GM23248 (cell line): ENCODE measurements around the gene ALPK3. TPM values are rescaled to one million over a fixed set of nuclear protein-coding genes. Genes with fewer than 3 reads are reported as not detected.

Experiments used
- DNase-seq: peaks from one replicate; pipeline ENCODE4 v3.0.0-alpha.2; 2015
- H2AFZ ChIP-seq: fragments of 200-600 bp; sonication (generic); 2 replicates; pipeline ENCODE4 v1.6.1; 2016; ENCODE audit warnings: antibody characterized with exemption
- H3F3A ChIP-seq: fragments of 200-600 bp; sonication (generic); 2 replicates; pipeline ENCODE4 v1.6.1; 2016; ENCODE audit warnings: mild to moderate bottlenecking, antibody characterized with exemption, mixed run types; ENCODE audit not compliant: insufficient read depth
- H3K27ac ChIP-seq: fragments of 200-600 bp; sonication (generic); 2 replicates; pipeline ENCODE4 v1.5.1; 2016; ENCODE audit warnings: mild to moderate bottlenecking
- H3K27me3 ChIP-seq: fragments of 200-600 bp; sonication (generic); replicated peaks from 2 replicates; pipeline ENCODE4 v1.6.1; 2016; ENCODE audit warnings: mild to moderate bottlenecking; ENCODE audit not compliant: insufficient read depth
- H3K36me3 ChIP-seq: fragments of 200-600 bp; sonication (generic); 2 replicates; pipeline ENCODE4 v1.6.1; 2016; ENCODE audit warnings: low read depth, mild to moderate bottlenecking
- H3K4me1 ChIP-seq: fragments of 200-600 bp; sonication (generic); 2 replicates; pipeline ENCODE4 v1.6.1; 2016; ENCODE audit warnings: mild to moderate bottlenecking; ENCODE audit not compliant: insufficient read depth
- H3K4me2 ChIP-seq: fragments of 200-600 bp; sonication (generic); one replicate; pipeline ENCODE4 v1.6.1; 2016; ENCODE audit warnings: mild to moderate bottlenecking; ENCODE audit not compliant: unreplicated experiment
- H3K4me3 ChIP-seq: fragments of 200-600 bp; sonication (generic); 2 replicates; pipeline ENCODE4 v1.5.1; 2016; ENCODE audit warnings: mild to moderate bottlenecking
- H3K79me2 ChIP-seq: fragments of 200-600 bp; sonication (generic); 2 replicates; pipeline ENCODE4 v1.6.1; 2016; ENCODE audit warnings: mild to moderate bottlenecking; ENCODE audit not compliant: insufficient read depth
- H3K9ac ChIP-seq: fragments of 200-600 bp; sonication (generic); 2 replicates; pipeline ENCODE4 v1.6.1; 2016; ENCODE audit warnings: mild to moderate bottlenecking
- H3K9me2 ChIP-seq: fragments of 200-600 bp; sonication (generic); 2 replicates; pipeline ENCODE4 v1.6.1; 2016; ENCODE audit warnings: mixed run types, mild to moderate bottlenecking, moderate library complexity; ENCODE audit not compliant: insufficient read depth
- H3K9me3 ChIP-seq: fragments of 200-600 bp; sonication (generic); one replicate; pipeline ENCODE4 v1.6.1; 2017; ENCODE audit warnings: low read depth
- H4K20me1 ChIP-seq: fragments of 200-600 bp; sonication (generic); 2 replicates; pipeline ENCODE4 v1.6.0; 2016; ENCODE audit not compliant: insufficient read depth
- EZH2 ChIP-seq: fragments of 200-600 bp; sonication (generic); IDR thresholded peaks from 2 replicates; pipeline ENCODE4 v1.6.1; 2018; ENCODE audit warnings: antibody characterized with exemption, mild to moderate bottlenecking; ENCODE audit not compliant: insufficient read depth, poor library complexity, severe bottlenecking
- EZH2phosphoT487 ChIP-seq: fragments of 200-600 bp; sonication (generic); IDR thresholded peaks from 2 replicates; pipeline ENCODE4 v1.6.1; 2018; ENCODE audit warnings: antibody characterized with exemption, moderate library complexity, mild to moderate bottlenecking, low read depth; ENCODE audit not compliant: insufficient read depth
- WGBS, 2 experiments: methylation state at CpG; one replicate each; pipeline ENCODE4 v1.1.6; 2015 to 2017; ENCODE audit warnings: low lambda C conversion rate in 2 of 2, low coverage in 1 of 2; ENCODE audit errors: missing lambda C conversion rate in 2 of 2; 5-methylcytosine and 5-hydroxymethylcytosine counted together
- in situ Hi-C: fragments of 300-500 bp; cut with MboI; formaldehyde crosslinking; loops from 2 replicates; pipeline ENCODE4 v1.15.0; 2020
- polyA plus RNA-seq: library from polyadenylated mRNA; unstranded; fragments of >200 nt; fragmentation: Nextera tagmentation; extraction: Ambion mirVana; gene quantifications from 2 replicates; pipeline ENCODE4 v1.2.1, GENCODE V29; 2016
- total RNA-seq: library from RNA; depleted of rRNA; stranded (reverse); fragments of >200 nt; shearing (Covaris generic); gene quantifications from 2 replicates; pipeline ENCODE4 v1.2.3, GENCODE V29; 2014

Gene ALPK3
- total and polyA plus RNA-seq, 2 experiments from 2014 or later = 5.0 TPM; not detected in 1

DNA sequence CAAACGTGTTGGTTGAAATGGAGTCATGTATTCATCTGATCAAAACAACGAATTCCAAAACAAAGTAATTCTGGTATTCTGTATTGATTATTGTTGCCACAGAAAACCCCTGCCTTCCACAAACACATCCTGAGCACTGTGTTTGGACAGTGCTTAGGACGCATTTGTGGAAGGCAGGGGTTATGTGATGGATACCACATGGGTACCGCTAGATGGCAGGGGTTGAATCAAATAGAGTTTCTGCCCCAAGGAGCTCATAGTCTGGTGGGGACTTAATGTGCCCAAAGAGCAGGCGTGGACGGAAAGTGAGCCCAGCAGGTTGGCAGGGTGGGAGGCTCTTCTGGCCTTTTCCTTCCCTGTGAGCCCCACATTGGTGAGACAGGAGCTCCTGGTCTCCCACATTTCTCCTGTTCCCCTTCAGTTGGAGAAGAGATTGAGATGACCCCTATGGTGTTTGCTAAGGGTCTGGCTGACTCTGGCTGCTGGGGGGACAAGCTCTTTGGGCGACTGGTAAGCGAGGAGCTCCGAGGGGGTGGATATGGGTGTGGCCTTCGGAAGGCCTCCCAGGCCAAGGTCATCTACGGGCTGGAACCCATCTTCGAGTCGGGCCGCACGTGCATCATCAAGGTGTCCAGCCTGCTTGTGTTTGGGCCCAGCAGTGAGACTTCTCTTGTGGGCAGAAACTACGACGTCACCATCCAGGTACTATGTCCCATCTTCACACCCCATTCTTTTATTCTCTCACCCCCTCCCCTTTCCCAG, 45.2 kb downstream of the ALPK3 start:
- TF ChIP-seq EZH2phosphoT487 = no peak
- no peak for TF ChIP-seq EZH2
- Histone ChIP-seq H3K9me3 (no peaks in the 10 kb centered on the region), H3K36me3 (no peaks in the 10 kb centered on the region), H3K4me3 (no peak overlapping the region), H4K20me1 (no peaks in the 10 kb centered on the region), H3F3A (no peaks in the 10 kb centered on the region), H3K9me2 (no peaks in the 10 kb centered on the region), H3K4me2 (no peak overlapping the region), H3K9ac (no peak overlapping the region), H3K27me3 (no peaks in the 10 kb centered on the region), H3K27ac (no peak overlapping the region), H2AFZ (no peak overlapping the region), H3K4me1 (no peaks in the 10 kb centered on the region), H3K79me2 (no peaks in the 10 kb centered on the region)
- in situ Hi-C loops = no loop called here
- 81 to 83% methylated on average over 17 of the region's 17 CpGs for WGBS, 2 experiments
- no peak for DNase-seq

DNA sequence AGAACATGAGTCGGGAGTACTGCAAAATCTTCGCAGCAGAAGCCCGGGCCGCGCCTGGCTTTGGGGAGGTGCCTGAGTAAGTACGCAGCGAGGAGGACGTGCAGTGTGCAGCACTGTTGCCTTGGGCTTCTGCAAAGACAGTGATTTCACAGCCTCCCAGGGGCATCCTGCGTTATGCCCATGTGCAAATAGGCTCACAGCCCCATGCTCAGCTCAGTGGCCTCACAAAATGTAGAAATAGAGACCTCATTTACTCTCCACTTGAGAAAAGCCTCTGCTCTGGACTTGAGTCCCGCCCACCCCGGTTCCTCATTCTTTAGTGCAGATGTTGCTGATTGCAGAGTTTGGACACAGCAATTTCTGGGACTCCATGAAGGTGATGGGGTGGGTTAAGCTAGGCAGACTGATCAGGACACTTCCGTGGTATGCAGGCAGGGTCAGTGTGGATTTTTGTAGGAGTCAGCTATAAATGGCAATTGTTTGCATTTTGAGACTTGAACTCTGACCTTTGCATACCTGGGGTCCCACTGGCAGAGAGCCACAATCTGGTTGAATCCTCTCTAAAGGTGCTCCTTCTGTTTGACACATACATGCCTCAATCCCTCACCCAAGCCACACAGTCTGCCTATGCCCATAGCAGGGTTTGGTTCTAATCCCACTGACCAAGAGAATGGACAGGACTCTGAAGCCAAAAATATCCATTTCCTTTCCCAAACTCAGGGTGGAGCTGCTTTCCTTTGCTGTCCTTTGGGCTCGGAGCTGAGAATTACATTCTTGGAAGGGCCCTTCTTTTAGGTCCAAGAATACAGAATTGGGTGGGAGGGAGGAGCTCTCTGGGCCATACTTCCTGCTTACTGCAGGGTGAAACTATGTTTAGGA, 46.6 kb downstream of the ALPK3 start:
- no peaks in the 10 kb centered on the region for H3K36me3 ChIP-seq
- TF ChIP-seq EZH2 (no peak), EZH2phosphoT487 (no peak)
- 76 to 77% methylated on average over 13 of the region's 13 CpGs for WGBS, 2 experiments

DNA sequence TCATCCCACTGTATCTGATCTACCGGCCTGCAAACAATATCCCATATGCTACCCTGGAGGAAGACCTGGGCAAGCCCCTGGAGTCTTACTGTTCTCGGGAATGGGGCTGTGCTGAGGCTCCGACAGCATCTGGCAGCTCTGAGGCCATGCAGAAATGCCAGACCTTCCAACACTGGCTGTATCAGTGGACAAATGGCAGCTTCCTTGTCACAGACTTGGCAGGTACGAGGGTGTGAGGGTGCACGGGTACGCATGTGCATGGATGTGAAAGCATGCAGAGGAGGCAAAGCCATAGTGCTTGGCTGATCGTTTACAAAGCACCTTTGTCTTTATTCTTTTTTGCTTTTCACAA, 47.3 kb downstream of the ALPK3 start:
- 57 to 63% methylated on average over 7 of the region's 7 CpGs for WGBS, 2 experiments
- H3K9ac ChIP-seq = no peak overlapping the region
- in situ Hi-C loops = no loop called here
- DNase-seq = no peak
- no peaks in the 10 kb centered on the region for H3K79me2 ChIP-seq
- no peak overlapping the region for H3K4me3 ChIP-seq
- no peaks in the 10 kb centered on the region for H3K9me2 ChIP-seq
- no peaks in the 10 kb centered on the region for H3K27me3 ChIP-seq
- no peak for TF ChIP-seq EZH2
- no peak for TF ChIP-seq EZH2phosphoT487
- no peak overlapping the region for H2AFZ ChIP-seq
- H4K20me1 ChIP-seq = no peaks in the 10 kb centered on the region
- H3K4me1 ChIP-seq = no peaks in the 10 kb centered on the region
- H3F3A ChIP-seq = no peaks in the 10 kb centered on the region
- H3K36me3 ChIP-seq = no peaks in the 10 kb centered on the region
- H3K9me3 ChIP-seq = no peaks in the 10 kb centered on the region
- no peak overlapping the region for H3K4me2 ChIP-seq
- H3K27ac ChIP-seq = no peak overlapping the region

More for the DNA sequence above, 46.6 kb downstream of the ALPK3 start:
- Histone ChIP-seq H3K4me2 (no peak overlapping the region), H3K4me1 (no peaks in the 10 kb centered on the region), H3K9me2 (no peaks in the 10 kb centered on the region), H3K27me3 (no peaks in the 10 kb centered on the region), H4K20me1 (no peaks in the 10 kb centered on the region), H3K9ac (no peak overlapping the region), H2AFZ (no peak overlapping the region), H3K4me3 (no peak overlapping the region), H3K27ac (no peak overlapping the region), H3F3A (no peaks in the 10 kb centered on the region), H3K79me2 (no peaks in the 10 kb centered on the region), H3K9me3 (no peaks in the 10 kb centered on the region)
- peak; percentile 27 for DNase-seq
- in situ Hi-C loops = no loop called here

DNA sequence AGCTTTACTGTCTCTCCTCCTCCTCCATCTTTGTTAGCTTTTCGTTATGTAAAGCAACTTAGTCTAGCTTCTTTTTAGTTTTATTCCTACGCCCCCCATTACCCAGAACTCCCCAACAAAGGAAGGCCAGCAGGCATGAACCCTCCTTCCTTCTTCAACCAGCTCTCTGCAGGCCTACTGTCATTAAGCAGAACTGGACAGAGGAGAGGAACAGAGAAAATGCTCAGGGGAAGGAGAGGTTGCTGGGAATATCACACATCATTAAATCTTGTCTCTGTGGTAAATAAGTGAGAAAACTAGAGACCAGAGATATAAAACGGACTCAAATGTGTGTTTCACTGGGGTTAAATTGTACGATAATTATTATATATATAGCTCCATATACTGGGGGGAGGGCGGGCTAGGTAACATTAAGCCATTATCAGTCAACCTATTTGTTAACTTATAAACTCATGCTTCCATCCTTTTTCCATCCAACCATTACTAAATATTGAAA, 48.0 kb downstream of the ALPK3 start:
- H3K27ac ChIP-seq = no peak overlapping the region
- TF ChIP-seq EZH2phosphoT487 = no peak
- TF ChIP-seq EZH2 = no peak
- H3K9me2 ChIP-seq = no peaks in the 10 kb centered on the region
- no peaks in the 10 kb centered on the region for H4K20me1 ChIP-seq
- H3K9ac ChIP-seq = no peak overlapping the region
- no peaks in the 10 kb centered on the region for H3K36me3 ChIP-seq
- WGBS, 2 experiments = 68 to 77% methylated on average over 5 of the region's 5 CpGs
- no peak overlapping the region for H3K4me2 ChIP-seq
- H3F3A ChIP-seq = no peaks in the 10 kb centered on the region
- H3K4me3 ChIP-seq = no peak overlapping the region
- in situ Hi-C loops = no loop called here
- no peaks in the 10 kb centered on the region for H3K4me1 ChIP-seq
- no peak for DNase-seq
- H3K9me3 ChIP-seq = no peaks in the 10 kb centered on the region
- H3K27me3 ChIP-seq = no peaks in the 10 kb centered on the region
- no peaks in the 10 kb centered on the region for H3K79me2 ChIP-seq
- no peak overlapping the region for H2AFZ ChIP-seq
